Psoas muscle (tissue), 8 donors: ENCODE results near the gene ARID3C. TPM values are rescaled to one million over a fixed set of nuclear protein-coding genes. Genes with fewer than 3 reads are reported as not detected.

Experiments
- ATAC-seq, 4 donors: fragments of 200-7000 bp; cut with Tn5 transposase; one replicate each; pipeline ENCODE4 v1.9.1; 2020; ENCODE audit warnings: moderate library complexity in 3 of 4, mild to moderate bottlenecking in 2 of 4
- DNase-seq, 2 donors: peaks; one replicate each; pipeline ENCODE4 v3.0.0-alpha.2; 2020
- H3K27ac ChIP-seq: fragments of 200-600 bp; one replicate; pipeline ENCODE4 v1.8.0; 2022
- H3K27me3 ChIP-seq, 3 donors: fragments of 200-600 bp in 1 of 3; one replicate each; pipeline versions ENCODE4 v1.6.1 to v1.8.0; 2013 to 2022; ENCODE audit warnings: low read length in 2 of 3, mild to moderate bottlenecking in 2 of 3, moderate library complexity in 1 of 3; ENCODE audit not compliant: insufficient read depth in 3 of 3
- H3K36me3 ChIP-seq, 2 donors: fragments of 200-600 bp in 1 of 2; one replicate each; pipeline versions ENCODE4 v1.6.1 to v1.8.0; 2013 to 2022; ENCODE audit warnings: low read depth in 1 of 2, mild to moderate bottlenecking in 1 of 2, moderate library complexity in 1 of 2; ENCODE audit not compliant: insufficient read depth in 1 of 2
- H3K4me1 ChIP-seq: fragments of 200-600 bp; one replicate; pipeline ENCODE4 v1.8.0; 2022
- H3K4me3 ChIP-seq: fragments of 200-600 bp; one replicate; pipeline ENCODE4 v1.8.0; 2022; ENCODE audit warnings: mild to moderate bottlenecking
- H3K9me3 ChIP-seq: fragments of 200-600 bp; one replicate; pipeline ENCODE4 v1.8.0; 2022
- CTCF ChIP-seq: fragments of 200-600 bp; IDR thresholded peaks from one replicate; pipeline ENCODE4 v1.8.0; 2022; ENCODE audit warnings: antibody characterized with exemption
- WGBS, 3 donors: extraction: QIAGEN DNeasy Blood & Tissue Kit; methylation state at CpG; one replicate each; pipeline versions ENCODE4 v1.1.6 to v1.1.7; 2013; 5-methylcytosine and 5-hydroxymethylcytosine counted together
- intact Hi-C, 2 donors: fragments of 100-400 bp; cut with DNase I; formaldehyde crosslinking; loops; one replicate each; pipeline versions ENCODE4 v1.11.0 to v1.14.2; 2022
- polyA plus RNA-seq, 3 donors: library from polyadenylated mRNA; stranded (reverse); fragments of 200-250 nt; gene quantifications; one replicate each; pipeline ENCODE4 v1.2.3, GENCODE V29; 2013
- total RNA-seq, 4 donors: library from RNA; stranded (reverse); fragmentation: NEBNext Ultra II Directional in 2 of 4; extraction: Animal tissue kit (Norgen Biotek cat#: 25700) in 2 of 4; gene quantifications; one replicate each; pipeline versions ENCODE4 v1.2.1 to v1.2.4, GENCODE V29; 2021 to 2023
- donor health status: healthy with polysubstance abuse.
- donor health status: DM: no; HTN: no; CAD: no; lungs with moderate emphysema.
- donor health status: Bipolar disorder and iron deficiency.
- donor health status: healthy.
- donor health status: DM: yes; HTN: yes; CAD: no.
- donor health status: DM: no; HTN: no; CAD: no.
- donor health status: DM: no; HTN: no; CAD: no.
- donor health status: DM: yes; HTN: yes; CAD: no.

The ARID3C gene
- total and polyA plus RNA-seq, 7 donors: 0.16 TPM; not detected in 6

- Histone ChIP-seq H3K36me3 (peaks cover 0 to 4% of the 10 kb centered on the region in 2 donors), H3K9me3 (no peaks in the 10 kb centered on the region), H3K27ac (no peak overlapping the region), H3K4me1 (peaks cover 21% of the 10 kb centered on the region), H3K27me3 (no peaks in the 10 kb centered on the region), H3K4me3 (no peak overlapping the region)
- no peak for TF ChIP-seq CTCF
- DNase-seq: no peak
- intact Hi-C loops: loop anchor here (10.0 kb wide), 2 partner anchors 171 to 201 kb away; no protein-coding TSS in a partner anchor
- ATAC-seq: no peak
Observed at GRCh38 chr9:34606190-34606589, 22.7 kb downstream of the ARID3C start.

- DNase-seq: peak; percentile 82 to 92
- Histone ChIP-seq H3K36me3 (no peaks in the 10 kb centered on the region), H3K27me3 (no peaks in the 10 kb centered on the region), H3K4me1 (peaks cover 6% of the 10 kb centered on the region), H3K9me3 (no peaks in the 10 kb centered on the region), H3K4me3 (no peak overlapping the region), H3K27ac (no peak overlapping the region)
- WGBS, 3 donors: 43 to 53% (median 44%) methylated on average over 4 of the region's 4 CpGs
- intact Hi-C loops: loop anchor here (2.0 to 10.0 kb wide), 6 partner anchors 55 to 276 kb away; partner anchors contain the start of genes KIF24 (in 1 of the 2) and NUDT2 (in 1 of the 2)
- ATAC-seq: peak; percentile 91 to 96 (median 94)
- TF ChIP-seq CTCF: peak; percentile 92
Observed at GRCh38 chr9:34603610-34604231, 25.1 kb downstream of the ARID3C start.

- Histone ChIP-seq H3K27me3 (no peaks in the 10 kb centered on the region), H3K9me3 (no peaks in the 10 kb centered on the region), H3K36me3 (no peaks in the 10 kb centered on the region), H3K4me3 (no peak overlapping the region), H3K4me1 (peaks cover 11% of the 10 kb centered on the region), H3K27ac (no peak overlapping the region)
- WGBS, 3 donors: 76 to 80% (median 77%) methylated on average over 6 of the region's 6 CpGs
- TF ChIP-seq CTCF: no peak
- intact Hi-C loops: loop anchor here (2.0 to 10.0 kb wide), 6 partner anchors 53 to 275 kb away; partner anchors contain the start of genes KIF24 (in 1 of the 2) and NUDT2 (in 1 of the 2)
- DNase-seq (no peak), ATAC-seq (no peak)
Observed at GRCh38 chr9:34601937-34602573, 26.8 kb downstream of the ARID3C start.

- no peak for TF ChIP-seq CTCF
- Histone ChIP-seq H3K4me3 (no peak overlapping the region), H3K9me3 (no peaks in the 10 kb centered on the region), H3K27ac (no peak overlapping the region), H3K27me3 (no peaks in the 10 kb centered on the region), H3K4me1 (peaks cover 23% of the 10 kb centered on the region), H3K36me3 (no peaks in the 10 kb centered on the region)
- intact Hi-C loops: loop anchor here (5.0 to 10.0 kb wide), 5 partner anchors 166 to 274 kb away; partner anchors contain the start of genes KIF24 (in 1 of the 2) and NUDT2 (in 1 of the 2)
- ATAC-seq: no peak
- 21 to 42% (median 26%) methylated on average over 1 of the region's 1 CpG for WGBS, 3 donors
- DNase-seq: no peak
Observed at GRCh38 chr9:34600908-34601307, 28.0 kb downstream of the ARID3C start.
